Ovary (tissue), 9 donors: ENCODE results near the gene RALBP1. TPM values are rescaled to one million over a fixed set of nuclear protein-coding genes. Genes with fewer than 3 reads are reported as not detected.
A peak's percentile ranks its signal among the peaks of the same experiment; 100 is the strongest.

ENCODE experiments used
- DNase-seq, 5 donors: peaks; one replicate each; pipeline ENCODE4 v3.0.0-alpha.2; 2019 to 2020
- H3K27ac ChIP-seq, 2 donors: fragments of 200-600 bp; one replicate each; pipeline versions ENCODE4 v1.5.1 to v1.8.0; 2019 to 2022
- H3K27me3 ChIP-seq: fragments of 200-600 bp; one replicate; pipeline ENCODE4 v1.8.0; 2022
- H3K36me3 ChIP-seq: fragments of 200-600 bp; sonication (generic); one replicate; pipeline ENCODE4 v1.5.1; 2019
- H3K4me1 ChIP-seq: one replicate; pipeline ENCODE4 v1.8.1; 2013; ENCODE audit warnings: mild to moderate bottlenecking, moderate library complexity; ENCODE audit not compliant: insufficient read depth
- H3K4me3 ChIP-seq: fragments of 200-600 bp; sonication (generic); one replicate; pipeline ENCODE4 v1.5.1; 2017
- H3K9me3 ChIP-seq, 2 donors: fragments of 200-600 bp in 1 of 2; sonication (generic) in 1 of 2; one replicate each; pipeline versions ENCODE4 v1.5.1 to v1.8.1; 2013 to 2019; ENCODE audit warnings: mild to moderate bottlenecking in 1 of 2, moderate library complexity in 1 of 2
- EP300 ChIP-seq: sonication (generic); formaldehyde crosslinking; IDR thresholded peaks from one replicate; pipeline ENCODE4 v1.6.1; 2017; ENCODE audit warnings: antibody characterized with exemption
- POLR2A ChIP-seq: fragments of 450-650 bp; IDR thresholded peaks from one replicate; pipeline ENCODE4 v1.6.1; 2017; ENCODE audit warnings: antibody characterized with exemption, mild to moderate bottlenecking, moderate library complexity
- WGBS, 3 donors: extraction: QIAGEN DNeasy Blood & Tissue Kit in 1 of 3; methylation state at CpG; one replicate each; pipeline versions ENCODE4 v1.1.5 to v1.1.7; 2013 to 2017; 5-methylcytosine and 5-hydroxymethylcytosine counted together
- intact Hi-C, 4 donors: fragments of 100-400 bp; cut with DNase I; formaldehyde crosslinking; loops; one replicate each; pipeline versions ENCODE4 v1.11.0 to v1.15.1; 2022 to 2023
- polyA plus RNA-seq, 2 donors: library from polyadenylated mRNA; stranded (reverse); fragments of 200-250 nt in 1 of 2; fragments of 350-450 nt in 1 of 2; fragmentation: Illumina TruSeq in 1 of 2; extraction: RNeasy Lipid Tissue Mini Kit (QIAGEN cat#74804) in 1 of 2; gene quantifications; one replicate each; pipeline ENCODE4 v1.2.3, GENCODE V29; 2013 to 2014
- total RNA-seq, 7 donors: library from RNA; depleted of rRNA in 2 of 7; stranded (reverse); fragments of >200 nt in 2 of 7; fragmentation: NEBNext Ultra II Directional in 3 of 7; extraction: Animal tissue kit (Norgen Biotek cat#: 25700) in 3 of 7; gene quantifications; one replicate each; pipeline versions ENCODE4 v1.1.0 to v1.2.4, GENCODE V29; 2016 to 2023
- TF ChIP-seq, protein P1 (sequence below), 3 donors: fragments of 450-650 bp in 2 of 3; fragments of 200-600 bp in 1 of 3; IDR thresholded peaks; one replicate each; pipeline versions ENCODE4 v1.5.1 to v1.8.0; 2016 to 2022; ENCODE audit warnings: antibody characterized with exemption in 3 of 3, mild to moderate bottlenecking in 1 of 3
- donor health status: DM: no; HTN: no; CAD: no; lungs with moderate emphysema.
- donor health status: DM: no; HTN: no; CAD: no.
- donor health status: Bipolar disorder and iron deficiency.
- donor health status: DM: yes; HTN: yes; CAD: no.
- donor health status: DM: no; HTN: no; CAD: no.
- donor health status: DM: yes; HTN: yes; CAD: no.

The RALBP1 gene
- total and polyA plus RNA-seq, 9 donors = 24.7 to 66.3 (median 42.1) TPM

DNA sequence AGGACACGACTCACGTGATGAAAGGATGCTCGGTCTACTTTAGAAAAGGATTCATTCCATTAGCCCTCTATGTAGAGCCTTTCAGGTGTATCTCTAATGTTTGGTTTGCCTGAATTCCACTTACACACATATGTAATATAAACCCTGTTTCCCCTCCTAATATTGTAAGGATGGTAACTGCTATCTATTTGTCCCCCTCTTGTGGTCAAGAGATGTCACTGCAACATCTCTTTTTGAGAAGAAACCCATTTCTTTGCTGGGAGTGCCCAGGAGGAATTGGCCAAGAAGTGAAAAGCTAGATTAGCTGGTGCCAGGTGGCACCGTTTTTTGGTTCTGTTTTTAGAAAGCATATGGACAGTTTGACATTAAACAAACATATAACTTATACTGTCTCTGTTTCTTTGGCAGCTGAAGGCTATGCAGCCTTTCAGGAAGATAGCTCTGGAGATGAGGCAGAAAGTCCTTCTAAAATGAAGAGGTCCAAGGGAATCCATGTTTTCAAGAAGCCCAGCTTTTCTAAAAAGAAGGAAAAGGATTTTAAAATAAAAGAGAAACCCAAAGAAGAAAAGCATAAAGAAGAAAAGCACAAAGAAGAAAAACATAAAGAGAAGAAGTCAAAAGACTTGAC, 41.2 kb downstream of the RALBP1 start:
- Histone ChIP-seq H3K27ac (no peak overlapping the region), H3K4me3 (no peak overlapping the region), H3K27me3 (no peaks in the 10 kb centered on the region), H3K4me1 (peaks cover 3% of the 10 kb centered on the region), H3K36me3 (no peaks in the 10 kb centered on the region), H3K9me3 (no peaks in the 10 kb centered on the region)
- intact Hi-C loops = loop anchor here in 1 of 4 donors (10.0 kb wide), 1 partner anchor 442 kb away; no protein-coding TSS in a partner anchor
- no peak for DNase-seq
- TF ChIP-seq, protein P1, sequence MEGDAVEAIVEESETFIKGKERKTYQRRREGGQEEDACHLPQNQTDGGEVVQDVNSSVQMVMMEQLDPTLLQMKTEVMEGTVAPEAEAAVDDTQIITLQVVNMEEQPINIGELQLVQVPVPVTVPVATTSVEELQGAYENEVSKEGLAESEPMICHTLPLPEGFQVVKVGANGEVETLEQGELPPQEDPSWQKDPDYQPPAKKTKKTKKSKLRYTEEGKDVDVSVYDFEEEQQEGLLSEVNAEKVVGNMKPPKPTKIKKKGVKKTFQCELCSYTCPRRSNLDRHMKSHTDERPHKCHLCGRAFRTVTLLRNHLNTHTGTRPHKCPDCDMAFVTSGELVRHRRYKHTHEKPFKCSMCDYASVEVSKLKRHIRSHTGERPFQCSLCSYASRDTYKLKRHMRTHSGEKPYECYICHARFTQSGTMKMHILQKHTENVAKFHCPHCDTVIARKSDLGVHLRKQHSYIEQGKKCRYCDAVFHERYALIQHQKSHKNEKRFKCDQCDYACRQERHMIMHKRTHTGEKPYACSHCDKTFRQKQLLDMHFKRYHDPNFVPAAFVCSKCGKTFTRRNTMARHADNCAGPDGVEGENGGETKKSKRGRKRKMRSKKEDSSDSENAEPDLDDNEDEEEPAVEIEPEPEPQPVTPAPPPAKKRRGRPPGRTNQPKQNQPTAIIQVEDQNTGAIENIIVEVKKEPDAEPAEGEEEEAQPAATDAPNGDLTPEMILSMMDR (IDR thresholded peaks at IDR 0.05) = peak; percentile 33 to 46 (median 41)
- TF ChIP-seq EP300 (no peak), POLR2A (no peak)
- 74 to 82% (median 77%) methylated on average over 4 of the region's 4 CpGs for WGBS, 3 donors

DNA sequence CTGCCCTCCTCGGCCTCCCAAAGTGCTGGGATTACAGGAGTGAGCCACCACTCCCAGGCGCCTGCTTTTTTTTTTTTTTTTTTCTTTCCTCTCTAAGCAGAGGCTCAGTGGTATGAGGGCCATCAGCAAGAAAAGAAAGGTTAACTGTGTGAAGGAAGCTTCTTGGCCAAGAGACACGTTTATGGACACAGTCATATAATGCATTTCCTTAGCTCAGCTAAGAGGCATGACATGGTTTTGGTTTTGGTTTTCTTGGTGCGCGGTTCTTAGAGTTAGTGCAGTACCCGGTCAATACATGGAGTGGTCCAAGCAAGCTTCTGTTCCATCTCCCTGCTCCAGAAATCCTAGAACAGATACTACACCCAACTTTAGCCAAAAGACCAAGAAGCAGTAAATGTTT, 42.6 kb downstream of the RALBP1 start:
- 73 to 83% (median 82%) methylated on average over 6 of the region's 6 CpGs for WGBS, 3 donors
- no peak for DNase-seq
- Histone ChIP-seq H3K27me3 (no peaks in the 10 kb centered on the region), H3K4me3 (no peak overlapping the region), H3K36me3 (no peaks in the 10 kb centered on the region), H3K27ac (no peak overlapping the region), H3K4me1 (peaks cover 6% of the 10 kb centered on the region), H3K9me3 (no peaks in the 10 kb centered on the region)
- intact Hi-C loops = loop anchor here in 1 of 4 donors (10.0 kb wide), 1 partner anchor 443 kb away; no protein-coding TSS in a partner anchor
- TF ChIP-seq, protein P1 (IDR thresholded peaks at IDR 0.05) = no peak
- TF ChIP-seq EP300 (no peak), POLR2A (no peak)

DNA sequence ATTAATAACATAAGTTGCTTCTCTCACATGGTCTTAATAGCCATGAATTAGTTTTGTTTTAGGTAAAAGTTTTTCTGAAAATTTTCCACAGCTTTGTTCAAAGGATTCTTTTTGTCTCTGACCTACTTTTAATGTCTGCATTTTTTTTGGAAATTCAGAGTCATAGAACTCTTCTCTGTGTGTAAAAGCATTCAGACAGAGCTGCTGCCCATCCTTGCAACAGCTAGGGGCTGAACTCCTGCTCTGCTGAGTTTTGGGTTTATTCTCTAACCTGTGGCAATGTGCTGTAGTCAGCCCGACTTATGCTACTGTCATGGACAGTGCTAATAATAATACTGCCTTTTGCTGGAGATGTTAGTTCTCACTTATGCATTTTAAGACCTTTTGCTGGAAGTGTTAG, 44.1 kb downstream of the RALBP1 start:
- Histone ChIP-seq H3K4me1 (peaks cover 3% of the 10 kb centered on the region), H3K27ac (no peak overlapping the region), H3K9me3 (no peaks in the 10 kb centered on the region), H3K4me3 (no peak overlapping the region), H3K36me3 (no peaks in the 10 kb centered on the region), H3K27me3 (no peaks in the 10 kb centered on the region)
- no peak for TF ChIP-seq EP300
- no peak for TF ChIP-seq POLR2A
- TF ChIP-seq, protein P1 (IDR thresholded peaks at IDR 0.05) = no peak
- intact Hi-C loops = loop anchor here in 1 of 4 donors (10.0 kb wide), 1 partner anchor 445 kb away; no protein-coding TSS in a partner anchor
- 18 to 40% (median 30%) methylated on average over 1 of the region's 1 CpG for WGBS, 3 donors
- DNase-seq = no peak

DNA sequence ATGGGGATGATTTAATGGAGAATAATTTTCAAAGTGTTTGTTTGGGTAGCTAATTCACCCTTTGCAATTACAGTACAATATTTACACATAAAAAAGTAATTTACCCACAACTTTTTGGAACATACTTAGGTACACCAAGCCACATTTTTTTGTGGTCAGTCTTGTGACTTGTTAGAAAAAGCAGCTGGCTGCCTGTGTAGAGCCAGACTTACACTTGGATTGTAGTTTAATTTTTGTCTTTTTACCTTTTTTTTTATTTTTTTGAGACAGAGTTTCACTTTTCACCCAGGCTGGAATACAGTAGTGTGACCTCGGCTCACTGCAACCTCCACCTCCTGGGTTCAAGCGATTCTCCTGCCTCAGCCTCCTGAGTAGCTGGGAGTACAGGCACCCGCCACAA, 45.4 kb downstream of the RALBP1 start:
- Histone ChIP-seq H3K4me3 (no peak overlapping the region), H3K27me3 (no peaks in the 10 kb centered on the region), H3K36me3 (no peaks in the 10 kb centered on the region), H3K4me1 (peaks cover 4% of the 10 kb centered on the region), H3K27ac (peak overlapping the region in 1 of 2 donors; percentile 28), H3K9me3 (no peaks in the 10 kb centered on the region)
- WGBS, 3 donors = 38 to 53% (median 43%) methylated on average over 3 of the region's 3 CpGs
- intact Hi-C loops = no loop called here
- no peak for DNase-seq
- TF ChIP-seq POLR2A (no peak), EP300 (no peak)
- TF ChIP-seq, protein P1 (IDR thresholded peaks at IDR 0.05) = no peak
